Left ventricle myocardium superior (tissue), 1 donor: ENCODE data around the gene CCDC57. TPM values are rescaled to one million over a fixed set of nuclear protein-coding genes. Genes with fewer than 3 reads are reported as not detected.

Source experiments
- ATAC-seq: fragments of 200-7000 bp; cut with Tn5 transposase; one replicate; pipeline ENCODE4 v1.9.1; 2020; ENCODE audit warnings: mild to moderate bottlenecking, moderate library complexity
- DNase-seq: peaks from one replicate; pipeline ENCODE4 v3.0.0-alpha.2; 2020
- intact Hi-C: fragments of 100-400 bp; cut with micrococcal nuclease; formaldehyde crosslinking; loops from one replicate; pipeline ENCODE4 v1.11.0; 2022
- microRNA-seq: library from miRNA; unstranded; fragments of <30 nt; microRNA quantifications from one replicate; pipeline ENCODE4 v1.2.0, GENCODE V29; 2020; ENCODE audit warnings: borderline number of aligned reads
- total RNA-seq: library from RNA; stranded (reverse); fragmentation: NEBNext Ultra II Directional; extraction: Animal tissue kit (Norgen Biotek cat#: 25700); gene quantifications from one replicate; pipeline ENCODE4 v1.2.1, GENCODE V29; 2021
- donor health status: DM: no; HTN: yes; CAD: no; lungs with severe emphysema.

Gene CCDC57
- total RNA-seq, 1 donor from 2014 or later: 8.1 TPM

GRCh38 chr17:82053130-82053529 lies 159.5 kb downstream of the CCDC57 start:
- DNase-seq: no peak
- no peak for ATAC-seq
- intact Hi-C loops: no loop called here

DNA sequence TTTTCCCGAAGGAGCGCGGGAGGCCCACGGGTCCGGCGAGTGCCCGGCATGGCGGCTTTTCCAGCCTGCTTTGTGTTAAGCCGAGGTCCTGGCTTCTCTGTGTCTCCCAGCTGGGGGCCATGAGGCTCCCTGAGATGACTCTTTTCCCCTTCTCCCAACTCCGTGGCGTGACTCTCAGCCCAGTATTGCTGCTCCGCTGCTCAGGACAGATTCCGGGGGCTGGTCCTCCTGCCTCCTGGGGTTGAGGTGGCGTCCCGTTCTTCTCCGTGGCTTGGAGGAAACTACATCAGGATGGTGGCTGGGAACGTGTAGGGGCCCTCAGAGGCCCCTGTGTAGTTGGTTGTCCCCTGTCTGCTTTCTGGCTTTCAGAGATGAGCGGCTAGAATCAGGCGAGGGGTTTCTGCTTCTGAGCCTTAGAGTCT lies 160.0 kb downstream of the CCDC57 start:
- DNase-seq (no peak), ATAC-seq (no peak)
- intact Hi-C loops: no loop called here

DNA sequence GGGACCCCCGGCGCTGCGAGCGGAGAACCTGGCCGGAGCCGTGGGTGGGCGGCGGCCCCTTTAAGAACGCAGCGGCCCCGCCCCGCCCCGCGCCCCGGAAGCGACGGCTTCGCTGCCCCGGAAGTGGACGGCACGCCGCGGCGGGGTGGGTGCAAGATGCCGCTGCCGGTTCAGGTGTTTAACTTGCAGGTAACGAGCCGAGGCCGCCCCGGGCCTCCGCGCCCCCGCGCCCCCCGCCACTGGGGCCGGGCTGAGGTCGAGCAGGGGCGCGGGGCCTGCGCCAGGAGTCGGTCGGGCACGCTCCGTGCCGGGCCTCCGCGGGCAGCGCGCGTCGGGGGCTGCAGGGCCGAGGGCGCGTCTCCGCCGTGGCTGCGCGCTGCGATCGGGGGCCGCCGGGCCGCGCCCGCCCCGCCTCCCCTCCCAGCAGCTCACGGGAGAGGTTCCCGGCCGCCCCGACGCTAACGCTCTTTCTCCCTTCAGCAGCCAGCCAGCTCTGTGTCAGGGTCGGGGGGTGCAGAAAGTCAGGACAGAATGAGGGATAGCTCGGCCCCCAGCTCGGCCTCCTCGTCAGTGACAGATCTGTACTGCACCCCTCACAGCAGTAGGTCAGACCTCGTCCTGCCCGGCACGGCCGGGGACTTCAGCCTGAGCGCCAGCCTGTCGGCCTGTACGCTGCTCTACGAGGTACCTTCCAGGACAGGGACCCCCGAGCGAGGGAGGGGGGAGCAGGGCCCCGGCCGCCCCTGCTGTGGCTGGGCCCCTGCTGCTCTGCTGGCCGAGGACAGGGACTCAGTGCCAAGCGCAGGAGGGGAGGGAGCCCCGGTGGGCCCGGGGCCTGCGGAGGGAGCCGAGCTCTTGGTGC lies 160.6 kb downstream of the CCDC57 start, which contains the start of the genes GPS1 and RFNG:
Gene GPS1, plus strand, starts transcription at position 123 of the 862 bp plus-strand sequence. Its CDS starts 34 bp downstream, at position 157.
Gene RFNG, minus strand, starts transcription at position 36 of the 862 bp plus-strand sequence. CDS start 45 bp downstream, outside the sequence.
- DNase-seq (peak; percentile 89), ATAC-seq (peak; percentile 76)
- intact Hi-C loops: no loop called here

Small RNAs within 50 kb of the gene (microRNA-seq; reads per million reads assigned to microRNA genes)
- not detected for gene MIR6787

Other genes with a start within 250 kb of the CCDC57 start
- 25.4 TPM for gene ASPSCR1, start 235.2 kb downstream of the CCDC57 start, total RNA-seq
- 27.0 TPM for gene CENPX, start 190.0 kb downstream of the CCDC57 start, total RNA-seq
- gene LRRC45, start 189.5 kb downstream of the CCDC57 start, total RNA-seq: 6.3 TPM
- 1.8 TPM for gene RAC3, start 181.2 kb downstream of the CCDC57 start, total RNA-seq
- gene DCXR, start 175.1 kb downstream of the CCDC57 start, total RNA-seq: 177 TPM
- 21.8 TPM for gene RFNG, start 161.0 kb downstream of the CCDC57 start, total RNA-seq
- gene GPS1, start 160.9 kb downstream of the CCDC57 start, total RNA-seq: 90.6 TPM
- gene DUS1L, start 147.0 kb downstream of the CCDC57 start, total RNA-seq: 67.7 TPM
- gene FASN, start 114.6 kb downstream of the CCDC57 start, total RNA-seq: 17.0 TPM
- 7.8 TPM for gene SLC16A3, start 16.2 kb upstream of the CCDC57 start, total RNA-seq
- gene CSNK1D, start 60.9 kb upstream of the CCDC57 start, total RNA-seq: 64.4 TPM
- gene CD7, start 104.8 kb upstream of the CCDC57 start, total RNA-seq: 0.64 TPM
- gene SECTM1, start 120.9 kb upstream of the CCDC57 start, total RNA-seq: 5.5 TPM
- gene TEX19, start 146.4 kb upstream of the CCDC57 start, total RNA-seq: not detected
- 2.1 TPM for gene UTS2R, start 158.9 kb upstream of the CCDC57 start, total RNA-seq
- gene HEXD, start 205.5 kb upstream of the CCDC57 start, total RNA-seq: 18.6 TPM
- gene OGFOD3, start 205.7 kb upstream of the CCDC57 start, total RNA-seq: 28.5 TPM
- 30.8 TPM for gene CYBC1, start 237.9 kb upstream of the CCDC57 start, total RNA-seq
- gene NARF, start 245.9 kb upstream of the CCDC57 start, total RNA-seq: 90.4 TPM